ENCODE data around the gene KCNK1.
"Not testable (repeated sequence)": the region's sequence is repeated elsewhere in the genome, so short reads cannot be mapped to it uniquely, and the experiment has no call there.

The KCNK1 gene

DNA sequence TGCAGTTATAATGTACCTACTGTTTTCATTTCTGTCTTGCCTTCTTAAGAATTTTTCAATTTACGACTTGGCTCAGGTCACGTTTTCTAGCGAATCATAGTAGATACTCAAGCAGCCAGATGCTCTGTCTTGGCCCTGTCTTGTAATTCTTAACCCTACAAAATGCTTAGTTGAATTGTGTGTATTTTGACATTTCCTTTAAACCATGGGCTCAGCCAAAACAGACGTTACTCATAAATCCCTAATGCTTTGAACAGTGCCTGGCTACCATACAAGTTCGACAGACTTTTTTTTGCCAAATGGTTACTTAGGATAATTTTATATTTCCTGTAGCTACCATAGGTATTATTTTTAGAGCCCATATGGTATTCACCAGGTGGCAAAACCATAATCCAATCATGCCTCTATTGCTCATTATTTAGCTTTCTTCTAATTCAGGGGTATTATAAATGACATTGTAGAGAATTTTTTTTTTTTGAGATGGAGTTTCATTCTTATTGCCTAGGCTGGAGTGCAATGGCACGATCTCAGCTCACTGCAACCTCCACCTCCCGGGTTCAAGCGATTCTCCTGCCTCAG, 54.3 kb downstream of the KCNK1 start:
- DNase-seq: peak; percentile 28

DNA sequence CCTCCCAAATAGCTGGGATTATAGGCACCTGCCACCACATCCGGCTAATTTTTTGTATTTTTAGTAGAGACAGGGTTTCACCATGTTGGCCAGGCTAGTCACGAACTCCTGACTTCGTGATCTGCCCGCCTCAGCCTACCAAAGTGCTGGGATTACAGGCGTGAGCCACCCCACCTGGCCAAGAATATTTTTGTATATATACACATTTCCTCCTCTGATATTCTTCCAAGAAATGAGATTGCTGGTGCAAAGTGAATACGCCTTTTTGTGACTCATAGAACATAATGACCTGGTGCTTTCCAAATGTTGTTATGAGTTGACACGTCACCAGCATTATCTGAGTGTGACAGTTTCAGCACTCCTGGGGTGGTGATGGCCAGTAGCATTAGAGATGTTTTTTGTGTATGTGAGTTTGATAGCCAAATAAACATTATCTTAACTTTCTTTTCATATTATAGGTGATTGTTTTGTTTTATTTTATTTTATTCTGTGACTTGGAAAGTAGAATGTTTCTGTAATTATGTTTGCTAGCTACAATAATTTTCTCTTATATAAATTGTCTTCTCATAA, 54.9 kb downstream of the KCNK1 start:
- no peak for DNase-seq

- DNase-seq: not testable (repeated sequence)
Measured at GRCh38 chr1:233670363-233670762, 56.5 kb downstream of the KCNK1 start.

DNA sequence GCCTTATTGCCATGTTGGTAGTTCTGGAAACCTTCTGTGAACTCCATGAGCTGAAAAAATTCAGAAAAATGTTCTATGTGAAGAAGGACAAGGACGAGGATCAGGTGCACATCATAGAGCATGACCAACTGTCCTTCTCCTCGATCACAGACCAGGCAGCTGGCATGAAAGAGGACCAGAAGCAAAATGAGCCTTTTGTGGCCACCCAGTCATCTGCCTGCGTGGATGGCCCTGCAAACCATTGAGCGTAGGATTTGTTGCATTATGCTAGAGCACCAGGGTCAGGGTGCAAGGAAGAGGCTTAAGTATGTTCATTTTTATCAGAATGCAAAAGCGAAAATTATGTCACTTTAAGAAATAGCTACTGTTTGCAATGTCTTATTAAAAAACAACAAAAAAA, 57.4 kb downstream of the KCNK1 start:
- no peak for DNase-seq

- no peak for DNase-seq
Measured at GRCh38 chr1:233672732-233673131, 58.8 kb downstream of the KCNK1 start.

DNA sequence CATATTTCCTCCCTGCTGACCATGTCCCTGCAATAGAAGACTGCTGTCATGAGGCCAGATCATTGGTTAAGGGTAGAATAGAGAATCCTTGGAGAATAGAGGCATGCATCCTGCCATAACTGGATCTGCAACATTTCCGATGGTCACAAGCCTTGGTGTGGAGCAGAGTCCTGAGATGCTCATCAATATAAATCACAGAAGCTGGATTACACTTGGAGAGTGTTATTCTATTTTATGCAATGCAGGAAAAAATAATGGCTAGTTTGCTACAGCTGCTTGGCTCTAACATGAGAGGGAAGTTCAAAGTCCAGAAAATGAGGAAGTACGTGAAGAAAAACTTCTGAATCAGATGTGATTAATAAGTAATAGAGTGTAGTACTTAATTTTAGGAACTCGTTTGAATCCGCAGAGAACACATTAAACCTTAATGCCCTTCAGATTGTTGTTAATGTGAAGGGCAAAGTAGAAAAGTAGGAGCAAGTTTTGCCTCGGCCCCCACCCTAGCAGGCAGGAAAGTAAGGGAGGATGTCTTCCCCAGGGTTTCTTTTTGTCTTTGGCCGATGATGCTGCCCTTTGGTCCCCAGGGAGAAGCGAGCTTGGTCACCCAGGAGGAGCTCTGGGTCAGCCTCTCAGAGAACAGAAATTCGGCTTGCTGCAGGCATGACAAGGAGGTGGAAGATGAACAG, 59.5 kb downstream of the KCNK1 start:
- DNase-seq: no peak

GRCh38 chr1:233673947-233674431, 60.1 kb downstream of the KCNK1 start:
- no peak for DNase-seq

DNA sequence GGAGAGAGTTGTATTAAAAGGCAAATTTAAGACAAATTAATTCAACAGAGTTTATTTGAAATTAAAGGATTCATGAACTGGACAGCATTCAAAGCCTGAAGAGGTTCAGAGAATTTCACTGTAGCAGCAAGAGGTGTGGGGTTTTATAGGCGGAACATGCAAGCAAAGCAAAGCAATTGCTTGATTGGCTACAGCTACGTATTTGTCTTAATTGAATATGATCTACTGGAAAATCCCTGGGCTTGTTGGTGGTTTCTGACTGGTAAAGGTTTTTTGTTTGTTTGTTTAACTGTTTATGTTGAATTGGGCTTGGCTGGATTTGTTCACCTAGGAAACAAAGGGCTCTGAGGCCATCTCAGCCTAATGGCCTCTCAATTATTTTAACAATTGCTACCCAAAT, 61.5 kb downstream of the KCNK1 start:
- DNase-seq: no peak

DNA sequence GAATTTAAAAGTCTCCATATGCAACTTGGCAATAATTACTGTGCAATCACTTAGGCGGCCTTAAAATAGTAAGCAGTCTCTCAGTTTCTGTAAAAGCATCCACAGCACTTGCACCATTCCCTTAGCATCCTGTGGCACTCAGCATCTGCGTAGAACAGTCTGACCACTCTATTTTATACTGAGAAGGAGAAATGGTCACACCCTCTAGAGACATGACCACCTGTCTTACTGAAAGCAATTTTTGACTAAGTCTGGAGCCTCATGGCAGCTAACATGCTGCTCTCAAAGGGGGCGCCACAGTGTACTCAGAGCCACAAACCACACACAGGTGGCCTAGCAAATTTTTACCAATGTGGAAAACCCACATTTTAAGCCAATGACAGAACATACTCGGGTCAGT, 62.0 kb downstream of the KCNK1 start:
- no peak for DNase-seq

DNA sequence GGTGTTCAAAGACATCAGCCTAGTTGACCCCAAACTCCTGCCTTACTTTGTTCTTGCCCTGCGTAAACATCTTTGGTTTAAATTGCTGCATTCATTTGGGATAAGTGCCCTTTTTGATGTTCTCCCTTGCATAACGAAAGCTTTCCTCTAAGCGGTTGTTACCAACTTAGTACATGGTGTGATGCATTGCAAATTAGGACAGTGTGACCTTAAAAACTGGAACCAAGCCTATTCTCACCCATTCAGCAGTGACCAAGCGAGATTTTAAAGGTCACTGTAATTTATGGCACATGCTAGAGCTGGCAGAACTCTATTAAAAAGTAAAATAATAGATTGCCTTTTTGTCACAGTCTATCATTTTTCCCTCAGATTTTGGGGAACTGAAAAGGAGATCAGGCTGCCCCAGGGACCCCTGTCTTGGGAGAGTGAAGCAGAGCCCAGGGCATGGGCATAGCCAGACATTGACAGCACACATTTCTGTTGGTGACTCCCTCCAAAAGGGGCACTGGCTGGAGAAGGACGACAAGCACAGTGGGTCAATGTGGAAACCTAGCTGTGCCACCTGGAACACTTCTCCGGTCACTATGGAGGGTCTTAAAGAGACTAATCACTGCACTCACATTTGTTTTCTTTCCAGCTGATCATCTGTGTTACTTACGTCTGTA, 63.9 kb downstream of the KCNK1 start:
- DNase-seq: no peak

GRCh38 chr1:233679030-233679429, 65.1 kb downstream of the KCNK1 start:
- no peak for DNase-seq

GRCh38 chr1:233679591-233680373, 65.9 kb downstream of the KCNK1 start:
- DNase-seq: no peak

GRCh38 chr1:233681285-233681684, 67.4 kb downstream of the KCNK1 start:
- DNase-seq: no peak

DNA sequence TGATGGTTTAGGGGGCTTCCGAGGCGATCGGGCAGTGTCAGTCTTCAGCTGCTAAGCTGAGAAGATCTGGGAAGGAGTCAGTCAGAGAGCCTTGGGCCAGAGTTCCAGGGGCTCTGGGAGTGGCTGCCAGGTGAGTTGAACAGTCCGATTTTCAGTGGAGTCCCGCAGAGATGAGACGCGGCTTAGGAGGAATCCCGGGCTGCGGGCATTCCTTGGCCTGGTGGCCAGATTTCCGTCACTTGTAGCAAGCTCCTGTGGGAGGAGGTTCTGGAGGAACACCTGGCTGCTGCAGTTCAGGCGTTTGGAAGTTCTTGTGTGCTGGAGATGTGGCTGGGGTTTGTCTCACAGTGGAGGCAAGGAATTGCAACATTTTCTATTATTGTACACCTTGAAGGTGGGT, 72.7 kb downstream of the KCNK1 start:
- not testable (repeated sequence) for DNase-seq

GRCh38 chr1:233689017-233689747, 75.3 kb downstream of the KCNK1 start:
- DNase-seq: no peak

DNA sequence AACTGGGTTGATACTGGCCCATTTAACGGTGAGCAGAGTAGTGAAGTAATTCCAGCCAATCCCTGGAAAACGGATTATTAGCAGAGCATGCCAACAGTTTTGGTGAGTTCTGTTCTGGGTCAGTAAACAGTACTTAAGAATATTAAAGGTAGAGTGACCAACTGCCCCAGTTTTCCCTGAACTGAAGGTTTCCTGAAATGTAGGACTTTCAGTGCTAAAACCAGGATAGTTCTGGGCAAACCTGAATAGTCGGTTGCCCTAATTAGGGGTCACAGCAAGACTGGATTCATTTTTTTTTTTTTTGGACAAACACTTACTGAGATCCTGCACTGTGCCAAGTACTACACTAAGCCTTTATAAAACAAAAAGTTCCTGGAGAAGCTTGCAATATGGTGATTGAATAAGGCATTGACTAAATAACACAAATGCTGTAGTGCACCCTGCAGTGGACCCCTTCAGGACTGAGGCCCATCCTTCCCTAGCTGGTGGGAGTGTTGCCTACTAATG, 75.9 kb downstream of the KCNK1 start:
- DNase-seq: no peak

DNA sequence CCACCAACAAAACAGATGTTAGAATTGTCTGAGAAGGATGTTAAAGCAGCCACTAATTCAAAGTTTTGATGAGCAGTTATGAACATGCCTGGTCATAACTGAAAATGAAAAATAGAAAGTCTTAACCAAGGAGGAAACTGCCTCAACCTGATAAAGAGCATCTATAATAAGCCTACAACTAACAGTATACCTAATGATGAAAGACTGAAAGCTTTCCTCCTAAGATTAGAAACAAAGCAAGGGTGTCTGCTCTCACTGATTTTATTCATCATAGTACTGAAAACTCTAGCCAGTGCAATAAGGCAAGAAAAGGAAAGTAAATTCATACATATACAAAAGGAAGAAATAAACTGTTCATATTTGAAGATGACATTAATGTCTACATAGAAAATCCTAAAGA, 82.0 kb downstream of the KCNK1 start:
- no peak for DNase-seq

- DNase-seq: no peak
Measured at GRCh38 chr1:233700338-233700737, 86.4 kb downstream of the KCNK1 start.

- DNase-seq: peak; percentile 48
Measured at GRCh38 chr1:233704170-233704897, 90.4 kb downstream of the KCNK1 start.

DNA sequence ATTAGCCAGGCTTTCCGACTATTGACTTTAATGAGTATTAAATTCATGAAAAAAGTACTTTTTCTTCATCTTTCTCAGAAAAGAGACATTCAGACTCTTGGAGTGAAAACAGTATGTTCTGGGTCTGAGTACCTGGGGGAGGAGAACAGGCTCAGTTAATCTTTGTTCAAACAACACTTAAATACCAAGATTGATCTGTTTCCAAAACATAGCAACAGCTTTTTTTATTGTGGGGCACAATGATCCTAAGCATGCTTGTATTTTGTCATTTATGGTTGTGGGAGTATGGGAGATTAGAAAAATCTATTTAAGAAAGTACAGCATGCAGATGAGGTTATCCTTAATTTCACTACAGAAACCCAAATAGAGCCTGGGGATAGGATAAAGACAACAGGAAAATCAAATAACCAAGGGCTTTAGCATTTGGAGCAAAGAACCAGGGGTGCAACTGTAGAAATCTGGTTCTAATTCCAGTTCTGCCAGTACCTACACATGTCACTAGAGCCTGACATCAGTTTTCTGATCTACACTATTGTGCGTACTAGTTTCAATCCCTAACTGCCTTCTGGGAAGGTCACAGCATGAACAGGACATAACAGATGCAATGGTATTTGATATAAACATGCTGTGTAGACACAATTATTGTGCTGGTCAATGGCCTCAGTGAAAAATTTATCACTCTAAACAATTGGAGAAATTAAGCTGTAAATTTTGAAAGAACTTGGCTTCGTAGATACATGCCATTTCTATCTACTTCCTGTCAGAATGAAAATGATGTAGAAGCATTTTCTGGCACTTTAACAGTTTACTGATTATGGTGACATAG, 91.2 kb downstream of the KCNK1 start:
- DNase-seq: no peak

All from fibroblast of skin of abdomen (primary cell).